Sigmoid colon (tissue), 4 donors: ENCODE data around the gene PRKG1.

Experiments
- CTCF ChIP-seq, 4 experiments: fragments of 450-650 bp in 3 of 4; fragments of 200-600 bp in 1 of 4; IDR thresholded peaks; one replicate each; pipeline ENCODE4 v1.5.1; 2016 to 2019; ENCODE audit warnings: antibody characterized with exemption in 4 of 4, mild to moderate bottlenecking in 3 of 4, moderate library complexity in 2 of 4
- EP300 ChIP-seq, 4 donors: sonication (generic); formaldehyde crosslinking; IDR thresholded peaks; one replicate each; pipeline ENCODE4 v1.6.1; 2017; ENCODE audit warnings: antibody characterized with exemption in 4 of 4

- TF ChIP-seq CTCF (IDR thresholded peaks at IDR 0.05), result no peak
- no peak for TF ChIP-seq EP300 (IDR thresholded peaks at IDR 0.05)
Observed at GRCh38 chr10:52032681-52033629, 958.7 kb downstream of the PRKG1 start.
